ENCODE measurements around the gene TGFB2.
"Not testable (repeated sequence)": the region's sequence is repeated elsewhere in the genome, so short reads cannot be mapped to it uniquely, and the experiment has no call there.

Gene TGFB2

DNA sequence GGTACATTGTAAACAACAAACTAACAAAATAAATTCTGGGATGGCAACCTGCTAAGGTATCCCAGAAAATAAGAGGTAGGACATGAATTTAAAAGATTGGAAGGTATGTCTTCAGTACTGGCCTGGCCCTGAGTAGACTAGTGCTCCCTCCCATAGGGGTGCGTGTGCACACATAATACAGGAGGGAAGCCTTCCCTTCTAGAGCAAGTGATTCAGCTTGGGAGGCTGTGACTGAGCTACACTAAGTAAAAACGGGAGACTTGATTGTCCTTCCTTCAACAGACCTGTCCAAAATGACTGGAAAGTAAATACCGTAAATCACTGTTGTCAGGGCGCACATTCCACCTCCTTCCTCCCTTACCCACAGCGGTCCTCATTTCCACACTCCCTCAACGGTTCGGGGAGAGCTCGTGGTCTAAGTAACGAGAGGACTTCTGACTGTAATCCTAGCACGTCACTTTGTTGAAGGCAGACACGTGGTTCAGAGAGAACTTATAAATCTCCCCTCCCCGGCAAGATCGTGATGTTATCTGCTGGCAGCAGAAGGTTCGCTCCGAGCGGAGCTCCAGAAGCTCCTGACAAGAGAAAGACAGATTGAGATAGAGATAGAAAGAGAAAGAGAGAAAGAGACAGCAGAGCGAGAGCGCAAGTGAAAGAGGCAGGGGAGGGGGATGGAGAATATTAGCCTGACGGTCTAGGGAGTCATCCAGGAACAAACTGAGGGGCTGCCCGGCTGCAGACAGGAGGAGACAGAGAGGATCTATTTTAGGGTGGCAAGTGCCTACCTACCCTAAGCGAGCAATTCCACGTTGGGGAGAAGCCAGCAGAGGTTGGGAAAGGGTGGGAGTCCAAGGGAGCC lies at the start of gene TGFB2:
TSS of gene TGFB2 (plus strand) at position 523 of the 859 bp plus-strand sequence. CDS start 1,366 bp downstream, outside the sequence.
- DNase-seq (ENCODE audit: low read depth in 3 of 3) = no peak

DNA sequence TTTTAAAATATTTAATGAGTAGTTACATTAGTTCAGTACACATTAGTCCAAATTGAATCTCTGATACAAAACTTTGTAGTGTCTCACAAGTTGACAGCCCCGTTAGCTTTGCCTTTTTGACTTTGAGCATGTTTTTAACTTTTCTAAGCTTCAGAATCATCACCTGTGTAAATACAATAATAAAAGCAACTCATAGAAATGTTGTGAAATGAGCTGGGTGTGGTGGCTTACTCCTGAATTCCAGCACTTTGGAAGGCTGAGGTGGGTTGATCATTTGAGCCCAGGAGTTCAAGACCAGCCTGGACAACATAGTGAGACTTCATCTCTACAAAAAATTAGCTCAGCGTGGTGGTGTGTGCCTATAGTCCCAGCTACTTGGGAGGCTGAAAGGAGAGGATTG lies 49.0 kb upstream of the TGFB2 start:
- DNase-seq (ENCODE audit: low read depth in 3 of 3) = no peak

DNA sequence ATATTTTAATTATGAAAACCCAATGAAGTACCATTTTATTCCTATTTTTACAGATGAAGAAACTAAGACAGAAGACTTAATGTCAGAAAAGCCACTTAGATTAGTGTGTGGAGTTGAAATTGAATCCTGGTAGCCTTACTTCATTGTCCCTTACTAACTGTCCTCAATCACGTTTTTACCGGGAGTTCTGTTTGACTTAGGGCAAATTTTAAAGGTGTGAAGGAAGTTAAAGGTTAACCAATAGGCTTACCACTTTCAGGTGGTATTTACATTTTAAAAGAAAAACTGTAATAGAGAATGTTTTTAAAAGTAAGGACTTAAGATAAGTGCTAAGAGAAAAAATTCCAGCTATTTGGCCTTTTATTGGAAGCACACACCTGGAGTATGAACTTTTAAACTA lies 47.7 kb upstream of the TGFB2 start:
- DNase-seq (ENCODE audit: low read depth in 3 of 3) = no peak

DNA sequence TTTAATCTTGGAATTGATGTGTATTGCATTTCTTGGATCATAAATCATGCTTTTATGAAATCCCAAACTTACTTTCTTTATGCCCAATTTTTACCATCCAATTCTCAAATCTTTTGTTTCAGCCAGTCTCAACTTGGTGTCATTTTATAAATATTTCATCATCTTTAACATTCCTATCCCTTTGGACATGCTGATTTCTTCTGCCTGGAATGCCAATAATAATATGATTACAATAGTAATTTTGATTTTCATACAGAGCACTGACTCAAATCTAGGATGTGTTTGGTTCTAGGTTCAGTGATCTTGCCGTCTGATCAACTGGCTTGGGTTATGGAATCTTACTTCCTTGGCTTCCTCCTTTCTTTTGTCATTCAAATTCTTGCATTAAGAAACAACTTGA lies 47.3 kb upstream of the TGFB2 start:
- no peak for DNase-seq (ENCODE audit: low read depth in 3 of 3)

DNA sequence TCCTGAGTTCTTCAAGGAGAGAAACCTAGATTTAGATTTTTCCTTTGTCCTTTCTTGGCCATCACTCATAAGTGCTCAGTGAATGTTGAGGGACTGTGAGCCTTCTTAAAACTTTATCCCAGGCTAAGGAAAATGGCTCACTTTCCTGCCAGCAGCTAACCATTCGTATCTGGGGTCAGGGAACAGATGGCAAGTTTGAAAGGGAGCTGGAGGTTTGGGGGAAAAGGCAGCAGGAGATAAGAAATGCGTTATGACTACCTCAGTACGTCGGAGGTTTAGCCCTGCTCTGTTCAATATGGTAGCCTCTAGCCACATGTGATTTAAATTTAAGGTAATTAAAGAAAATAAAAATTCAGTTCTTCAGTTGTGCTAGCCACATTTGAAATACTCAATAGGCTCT lies 46.7 kb upstream of the TGFB2 start:
- DNase-seq (ENCODE audit: low read depth in 3 of 3) = no peak

DNA sequence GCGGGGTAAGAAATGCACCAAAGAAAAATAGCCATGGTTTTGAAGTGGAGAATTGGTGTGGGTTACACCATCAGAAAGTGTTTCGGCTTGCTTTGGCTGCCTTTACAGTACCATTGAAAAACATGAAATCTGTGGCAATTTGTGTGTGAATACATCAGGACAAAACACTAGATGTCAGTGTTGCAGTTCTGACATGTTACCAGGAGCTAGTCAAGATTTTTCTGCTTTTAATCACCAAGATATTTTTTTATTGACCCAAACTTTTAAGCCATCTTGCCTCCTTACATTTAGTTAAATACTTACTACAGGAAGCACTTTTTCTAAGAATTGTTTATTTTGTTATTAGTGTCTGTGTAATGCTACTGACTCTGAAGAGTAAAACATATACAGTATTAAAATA lies 45.7 kb upstream of the TGFB2 start:
- DNase-seq (ENCODE audit: low read depth in 3 of 3) = no peak

DNA sequence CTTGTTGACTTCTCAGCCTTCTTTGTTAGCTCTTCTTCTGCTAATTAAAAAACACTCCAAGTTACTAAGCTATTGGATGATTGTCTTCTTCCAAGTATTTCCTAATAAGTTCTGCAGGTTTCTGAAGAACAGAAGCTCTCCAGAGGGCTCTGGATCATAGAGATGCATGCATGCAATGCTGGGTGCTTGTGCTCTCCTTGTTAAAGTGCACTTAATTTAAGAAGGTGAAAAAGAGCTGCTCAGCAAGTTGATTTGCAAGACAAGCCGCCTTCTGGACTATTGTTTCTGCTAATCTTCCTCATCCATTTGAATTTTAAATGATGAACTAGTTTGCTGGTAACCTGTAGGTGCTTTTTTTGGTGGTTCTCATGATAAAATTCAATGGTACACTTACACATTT lies 43.9 kb upstream of the TGFB2 start:
- no peak for DNase-seq (ENCODE audit: low read depth in 3 of 3)

DNA sequence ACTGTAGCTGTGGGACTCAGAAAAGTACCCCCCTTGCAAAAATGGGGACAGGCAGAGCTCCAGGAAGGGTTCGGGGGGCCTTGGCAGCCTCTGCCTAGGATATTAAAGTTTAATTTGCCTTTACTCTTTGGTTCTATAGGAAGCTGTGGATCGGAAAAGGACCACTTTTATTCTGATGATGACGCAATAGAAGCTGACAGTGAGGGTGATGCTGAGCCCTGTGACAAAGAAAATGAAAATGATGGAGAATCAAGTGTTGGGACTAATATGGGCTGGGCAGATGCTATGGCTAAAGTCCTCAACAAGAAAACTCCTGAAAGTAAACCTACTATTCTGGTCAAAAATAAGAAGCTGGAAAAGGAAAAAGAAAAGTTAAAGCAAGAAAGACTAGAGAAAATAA lies 43.0 kb upstream of the TGFB2 start:
- DNase-seq (ENCODE audit: low read depth in 3 of 3) = no peak

DNA sequence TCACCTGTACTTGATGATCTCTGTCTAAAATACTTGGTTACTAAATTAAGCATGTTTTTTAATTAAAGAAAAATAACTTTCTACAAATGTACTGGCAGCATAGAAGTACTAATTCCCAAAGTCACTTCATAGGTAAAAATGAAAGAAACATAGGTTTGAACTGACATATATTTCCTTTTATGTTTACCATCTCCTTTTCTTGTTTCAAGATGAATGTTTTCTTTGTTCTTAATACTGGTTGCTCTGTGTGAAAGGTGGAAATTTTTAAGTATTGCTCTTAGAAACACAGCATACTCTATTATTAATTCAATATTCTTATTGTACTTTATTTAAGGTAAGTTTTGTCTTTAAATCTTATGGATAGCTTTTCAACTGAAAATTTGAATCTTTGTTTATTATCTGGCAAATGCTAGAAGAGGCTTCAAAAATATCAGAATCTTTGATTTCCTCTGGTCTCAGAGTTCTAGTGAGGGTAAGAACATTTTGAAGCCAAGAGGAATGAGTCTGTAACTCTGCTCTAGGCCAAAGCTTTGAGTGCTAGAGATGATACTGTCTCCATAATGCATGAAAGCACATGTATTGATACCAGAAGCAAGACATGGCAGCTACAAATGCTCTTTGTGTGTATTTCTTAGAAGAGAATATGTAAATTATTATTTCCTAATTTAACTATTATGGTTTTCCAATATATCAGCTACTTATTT lies 41.8 kb upstream of the TGFB2 start:
- DNase-seq (ENCODE audit: low read depth in 3 of 3) = no peak

DNA sequence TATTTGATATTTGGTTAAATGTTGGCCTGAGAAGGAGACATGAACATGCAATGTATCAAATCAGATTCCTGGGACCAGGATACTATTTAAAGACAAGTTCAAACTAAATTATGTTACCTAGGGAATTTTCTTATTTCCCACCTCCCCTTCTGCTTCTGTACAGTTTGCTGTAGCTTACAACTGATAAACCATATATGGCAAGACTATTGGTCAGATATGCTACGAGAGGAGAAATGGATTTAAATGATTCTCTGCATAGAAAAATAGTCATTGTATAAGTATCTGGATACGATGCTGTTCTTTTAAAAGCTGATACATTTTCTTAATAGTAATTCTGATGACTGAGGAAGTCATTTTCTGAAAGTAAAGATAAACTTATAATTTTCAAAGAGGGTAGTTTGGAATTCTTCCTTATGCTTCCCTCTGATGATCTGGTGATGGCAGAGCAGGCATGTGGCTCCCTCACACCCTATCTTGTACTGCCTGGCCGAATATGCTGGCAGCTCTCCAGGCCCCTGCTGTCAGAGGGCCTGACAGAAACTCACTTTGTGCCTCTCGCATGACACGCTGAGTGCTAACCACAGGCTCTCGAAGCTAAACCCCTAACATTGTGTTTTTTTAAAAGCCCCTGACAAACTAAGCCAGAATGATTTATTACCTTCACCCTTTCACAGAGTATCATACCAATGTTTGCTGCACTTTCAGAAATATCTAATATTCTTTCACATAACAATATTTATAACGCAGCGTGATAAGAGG lies 40.7 kb upstream of the TGFB2 start:
- no peak for DNase-seq (ENCODE audit: low read depth in 3 of 3)

DNA sequence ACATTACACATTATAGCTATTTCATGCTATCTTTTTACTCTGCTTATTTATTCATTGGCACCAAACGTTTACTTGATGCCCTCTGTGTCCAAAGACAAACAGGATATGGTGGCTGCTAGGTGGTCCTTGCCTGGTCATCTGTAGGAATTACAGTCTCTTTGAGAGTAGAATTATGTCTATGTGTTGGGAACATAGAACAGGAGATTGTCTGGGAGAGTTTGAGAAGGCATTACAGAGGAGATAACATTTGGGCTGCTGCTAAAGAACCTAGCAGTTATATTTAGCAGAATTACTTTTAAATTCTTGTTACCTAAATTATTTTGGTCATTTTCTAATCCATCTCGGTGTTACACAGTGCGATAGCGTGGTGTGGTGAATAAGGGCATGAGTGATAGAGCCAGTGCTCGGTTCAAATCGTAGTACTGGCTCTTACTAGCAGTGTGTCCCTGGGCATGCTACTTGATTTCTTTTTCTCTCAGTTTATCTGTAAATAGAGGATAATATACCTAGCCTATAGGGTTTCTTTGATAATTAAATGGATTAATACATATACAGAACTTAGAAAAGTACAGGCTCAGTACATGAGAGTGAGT lies 39.6 kb upstream of the TGFB2 start:
- DNase-seq (ENCODE audit: low read depth in 3 of 3) = no peak

DNA sequence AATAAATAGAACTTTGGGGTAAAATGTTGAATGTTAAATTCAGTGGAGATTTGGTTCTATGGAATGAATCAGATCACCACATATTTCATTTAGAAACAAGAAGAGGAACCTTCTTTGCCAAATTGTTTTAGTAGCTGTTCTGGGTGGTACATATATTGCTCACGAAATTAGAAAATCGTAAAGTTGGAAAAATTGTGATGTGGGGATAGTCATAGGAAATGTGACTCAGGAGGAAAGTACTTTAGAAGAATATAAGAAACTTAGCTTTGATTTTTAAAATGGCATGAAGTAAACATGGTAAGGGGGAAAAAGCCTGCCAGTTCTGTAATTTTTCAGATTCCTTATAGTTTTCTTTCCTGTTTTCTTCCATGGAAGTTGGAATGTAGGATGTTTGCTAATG lies 32.6 kb upstream of the TGFB2 start:
- no peak for DNase-seq (ENCODE audit: low read depth in 3 of 3)

DNA sequence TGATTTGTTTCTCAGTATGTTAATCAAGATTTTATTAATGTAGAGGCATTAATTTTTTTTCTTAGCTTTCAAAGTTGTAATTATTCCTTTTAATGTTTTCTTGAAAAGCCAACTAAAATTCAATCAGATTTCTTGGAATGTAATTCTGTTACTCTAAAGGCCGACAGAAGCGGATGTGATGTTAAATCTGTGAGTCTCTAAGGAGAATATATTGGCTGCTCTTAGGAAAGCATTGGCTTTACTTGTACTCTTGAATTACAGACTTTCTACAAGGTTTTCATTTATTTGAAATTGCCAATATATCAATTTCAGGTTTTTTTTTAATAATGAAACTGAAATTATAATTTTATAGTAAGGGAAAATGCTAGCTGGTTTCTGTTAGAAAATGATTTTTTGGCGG lies 30.8 kb upstream of the TGFB2 start:
- no peak for DNase-seq (ENCODE audit: low read depth in 3 of 3)

DNA sequence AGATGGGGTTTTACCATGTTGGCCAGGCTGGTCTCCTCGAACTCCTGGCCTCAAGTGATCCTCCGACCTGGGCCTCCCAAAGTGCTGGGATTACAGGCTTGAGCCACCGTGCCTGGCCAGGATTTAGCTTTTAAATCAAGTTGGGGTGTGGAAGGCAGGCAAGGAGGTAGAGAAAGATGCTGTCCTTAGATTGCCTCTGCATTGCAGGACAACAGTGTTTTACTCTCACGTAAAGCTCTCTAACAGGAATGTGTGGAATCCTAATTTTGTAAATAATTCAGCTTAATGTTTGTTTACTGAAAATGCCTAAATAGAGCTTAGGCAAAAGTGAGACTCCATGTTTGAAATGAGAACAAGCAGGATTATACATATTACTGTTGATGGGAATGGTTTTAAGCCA lies 29.5 kb upstream of the TGFB2 start:
- no peak for DNase-seq (ENCODE audit: low read depth in 3 of 3)

DNA sequence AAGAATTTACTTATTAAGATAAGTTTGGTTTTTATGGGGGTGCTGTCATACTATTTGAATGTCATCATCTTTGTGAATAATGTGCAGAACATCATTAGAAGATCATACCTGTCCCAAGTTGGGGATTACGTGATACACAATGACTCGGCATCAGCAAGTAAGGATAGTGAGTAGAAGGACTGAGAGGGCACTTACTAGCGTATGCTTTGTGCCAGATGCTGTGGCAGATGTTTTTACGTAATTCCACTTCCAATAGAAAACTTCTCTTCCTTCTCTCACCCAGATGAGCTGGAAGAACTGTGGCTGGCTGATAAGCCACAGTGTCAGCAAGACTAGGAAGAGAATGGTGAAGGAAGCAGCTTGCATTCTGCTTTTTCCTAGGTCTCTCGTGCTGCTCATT lies 28.1 kb upstream of the TGFB2 start:
- no peak for DNase-seq (ENCODE audit: low read depth in 3 of 3)

DNA sequence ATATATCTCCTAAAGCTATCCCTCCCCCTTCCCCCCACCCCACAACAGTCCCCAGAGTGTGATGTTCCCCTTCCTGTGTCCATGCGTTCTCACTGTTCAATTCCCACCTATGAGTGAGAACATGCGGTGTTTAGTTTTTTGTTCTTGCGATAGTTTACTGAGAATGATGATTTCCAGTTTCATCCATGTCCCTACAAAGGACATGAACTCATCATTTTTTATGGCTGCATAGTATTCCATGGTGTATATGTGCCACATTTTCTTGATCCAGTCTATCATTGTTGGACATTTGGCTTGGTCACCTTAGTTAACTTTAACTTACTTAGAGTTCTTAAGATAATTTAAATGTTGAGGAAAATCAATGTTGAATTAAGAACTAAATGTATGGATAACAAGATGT lies 25.0 kb upstream of the TGFB2 start:
- not testable (repeated sequence) for DNase-seq (ENCODE audit: low read depth in 3 of 3)

DNA sequence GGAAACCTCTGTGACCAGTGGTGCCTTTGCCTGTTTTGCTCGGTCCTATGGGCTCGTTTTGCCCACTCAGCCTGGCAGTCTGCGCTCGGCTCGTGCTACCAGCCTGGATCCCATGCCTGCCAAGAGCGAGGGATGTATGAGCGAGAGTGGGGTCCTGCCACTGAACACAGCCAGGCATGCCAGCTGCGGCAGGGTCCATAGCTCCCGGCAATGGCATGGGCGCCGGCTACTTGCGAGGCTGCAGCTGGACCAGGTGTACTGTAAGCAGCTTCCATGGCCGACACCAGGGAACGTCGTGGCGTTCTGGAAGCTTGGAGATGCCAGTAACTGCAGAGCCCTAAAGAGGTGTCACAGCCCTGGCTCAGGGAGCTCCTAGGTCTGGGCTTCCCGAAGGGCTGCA lies 22.4 kb upstream of the TGFB2 start:
- no peak for DNase-seq (ENCODE audit: low read depth in 3 of 3)

DNA sequence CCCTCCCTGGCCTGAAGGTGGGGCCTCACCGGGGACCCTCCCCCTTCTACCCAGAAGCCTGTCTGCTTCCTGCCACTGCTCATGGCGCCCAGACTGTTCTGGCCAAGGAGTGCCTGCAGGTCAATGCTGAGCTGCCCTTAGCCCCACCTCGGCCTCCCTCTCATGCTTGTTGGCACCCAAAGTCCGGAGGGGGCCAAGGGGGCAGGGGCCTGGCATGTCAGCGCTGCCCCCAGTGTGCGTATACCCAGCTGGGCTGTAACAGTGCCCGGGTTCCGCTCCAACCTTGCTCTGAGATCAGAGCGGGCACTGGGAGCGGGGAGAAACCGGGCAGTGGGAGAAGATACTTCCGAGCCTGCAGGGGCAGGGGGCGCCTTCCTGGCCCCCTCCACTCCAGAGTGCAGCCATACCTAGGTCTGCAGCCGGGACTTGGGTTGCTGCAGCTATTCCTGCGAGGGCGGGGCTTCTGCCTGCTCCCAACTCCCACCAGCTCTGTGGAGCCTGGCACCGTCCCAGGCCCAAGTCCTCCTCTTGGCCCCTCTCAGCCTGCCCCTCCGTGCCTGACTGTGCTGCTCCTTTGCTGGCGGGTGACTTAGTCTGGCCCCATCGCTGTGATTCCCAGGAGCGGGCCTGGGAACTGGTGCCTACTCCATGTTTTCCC lies 21.4 kb upstream of the TGFB2 start:
- no peak for DNase-seq (ENCODE audit: low read depth in 3 of 3)

DNA sequence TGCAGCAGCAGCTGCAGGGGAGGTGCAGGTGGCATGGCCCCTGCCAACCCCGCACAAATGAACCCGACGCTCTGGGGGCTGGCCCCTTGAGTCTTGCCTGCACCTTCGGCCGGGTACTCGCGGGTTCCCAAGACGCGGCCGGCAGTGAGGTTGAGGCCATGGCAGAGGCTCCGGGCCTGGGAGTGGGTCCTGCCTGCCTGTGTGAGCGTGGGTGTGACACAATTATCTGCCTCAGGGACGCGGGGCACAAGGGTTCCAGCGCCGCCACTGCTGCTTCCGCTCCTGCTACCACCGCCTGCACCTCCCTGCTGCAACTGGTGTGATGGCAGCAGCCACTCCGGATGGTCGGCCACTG lies 20.9 kb upstream of the TGFB2 start:
- no peak for DNase-seq (ENCODE audit: low read depth in 3 of 3)

DNA sequence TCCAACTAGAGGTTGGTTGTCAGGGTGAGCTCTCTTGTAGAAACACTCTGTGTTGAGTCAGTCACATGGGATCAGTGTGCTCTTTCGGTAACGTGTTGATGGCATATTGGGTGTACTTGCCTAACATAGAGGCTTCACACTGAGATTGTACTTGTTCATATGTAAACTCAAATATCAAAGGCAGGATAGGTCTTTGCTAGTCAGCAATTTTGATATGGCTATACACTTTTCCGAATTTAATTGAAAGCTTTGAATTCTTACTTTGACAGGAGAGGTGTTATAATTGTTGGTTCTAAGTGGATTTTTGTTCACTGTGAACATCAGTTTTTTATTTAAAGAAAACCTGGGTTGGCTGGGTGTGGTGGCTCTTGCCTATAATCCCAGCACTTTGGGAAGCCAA lies 16.4 kb upstream of the TGFB2 start:
- DNase-seq (ENCODE audit: low read depth in 3 of 3) = no peak

DNA sequence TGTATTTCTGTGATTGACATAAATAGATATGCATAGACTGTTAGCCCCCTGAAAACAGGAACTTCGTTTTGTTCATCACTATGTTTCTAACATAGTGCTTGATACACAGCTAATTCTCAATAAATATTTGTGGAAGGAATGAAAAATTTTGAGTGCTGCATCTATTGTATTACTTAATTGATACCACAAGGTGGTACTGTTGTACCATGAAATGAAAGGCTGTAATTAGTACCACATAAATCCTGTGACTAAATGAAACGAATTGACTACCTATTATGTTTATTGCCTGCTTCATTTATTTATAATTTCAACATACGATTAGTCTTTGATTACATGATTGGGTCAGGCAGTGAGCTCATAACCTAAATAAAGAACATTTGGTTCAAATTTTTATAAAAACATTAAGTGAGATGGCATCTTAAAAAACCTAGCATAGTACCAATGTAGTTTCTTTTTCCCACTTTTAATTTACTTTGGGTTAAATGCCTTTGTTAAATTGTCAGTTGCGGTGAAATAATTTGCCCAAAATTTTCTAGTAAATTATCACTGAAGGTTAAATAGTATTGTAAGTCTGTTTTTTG lies 15.0 kb upstream of the TGFB2 start:
- DNase-seq (ENCODE audit: low read depth in 3 of 3) = no peak
